NB4 (cell line): Measurements from ENCODE around the gene FHDC1.

Experiments
- DNase-seq: peaks from one replicate; pipeline ENCODE4 v3.0.0; 2010; ENCODE audit warnings: low read depth
- H3K4me3 ChIP-seq: one replicate; pipeline ENCODE4 v1.5.1; 2011; ENCODE audit warnings: mild to moderate bottlenecking, low read depth, low read length, moderate library complexity
- CTCF ChIP-seq: IDR thresholded peaks from one replicate; pipeline ENCODE4 v1.5.1; 2012; ENCODE audit warnings: low read depth, low read length
- MAX ChIP-seq: IDR thresholded peaks from 2 replicates; pipeline ENCODE4 v1.6.1; 2011; ENCODE audit warnings: low read depth, low read length
- MYC ChIP-seq: IDR thresholded peaks from 2 replicates; pipeline ENCODE4 v1.6.1; 2011; ENCODE audit warnings: low read depth, low read length
- POLR2A ChIP-seq: IDR thresholded peaks from 2 replicates; pipeline ENCODE4 v1.6.1; 2011; ENCODE audit warnings: mild to moderate bottlenecking; ENCODE audit not compliant: insufficient read length; ENCODE audit errors: extremely low read depth

FHDC1 gene

GRCh38 chr4:152979731-152980330 is 43.7 kb downstream of the FHDC1 start:
- no peak overlapping the region for H3K4me3 ChIP-seq
- TF ChIP-seq MYC (no peak), MAX (no peak), CTCF (no peak), POLR2A (no peak)
- DNase-seq: no peak

GRCh38 chr4:152981278-152981677 is 45.2 kb downstream of the FHDC1 start:
- no peak for TF ChIP-seq MYC
- no peak for TF ChIP-seq CTCF
- no peak for TF ChIP-seq MAX
- TF ChIP-seq POLR2A: no peak
- no peak for DNase-seq
- H3K4me3 ChIP-seq: no peak overlapping the region

- TF ChIP-seq MYC: no peak
- TF ChIP-seq CTCF: no peak
- TF ChIP-seq MAX: no peak
- TF ChIP-seq POLR2A: no peak
- no peak for DNase-seq
- no peak overlapping the region for H3K4me3 ChIP-seq
Observed at GRCh38 chr4:152981842-152982241, 45.7 kb downstream of the FHDC1 start.

GRCh38 chr4:152983221-152983620 is 47.1 kb downstream of the FHDC1 start:
- DNase-seq: no peak
- H3K4me3 ChIP-seq: no peak overlapping the region
- TF ChIP-seq MAX (no peak), POLR2A (no peak), MYC (no peak), CTCF (no peak)

GRCh38 chr4:152983774-152984411 is 47.8 kb downstream of the FHDC1 start:
- H3K4me3 ChIP-seq: no peak overlapping the region
- TF ChIP-seq POLR2A (no peak), CTCF (no peak), MYC (no peak), MAX (no peak)
- no peak for DNase-seq
